Nephron progenitor cell (in vitro differentiated cells): ENCODE results near the gene HPCAL1.

Experiments used
- DNase-seq: peaks from one replicate; pipeline ENCODE4 v3.0.0; 2021
- H3K27ac Mint-ChIP-seq: 2 replicates; pipeline ENCODE4 v1.8.0; 2021; ENCODE audit warnings: mild to moderate bottlenecking, moderate library complexity, mixed read lengths
- H3K27me3 Mint-ChIP-seq: 2 replicates; pipeline ENCODE4 v1.8.0; 2021; ENCODE audit warnings: mild to moderate bottlenecking, low read depth, mixed read lengths; ENCODE audit not compliant: poor library complexity
- H3K36me3 Mint-ChIP-seq: 2 replicates; pipeline ENCODE4 v1.8.0; 2021; ENCODE audit warnings: low read depth, mixed read lengths
- H3K4me1 Mint-ChIP-seq: 2 replicates; pipeline ENCODE4 v1.8.0; 2021; ENCODE audit warnings: mixed read lengths
- H3K4me3 Mint-ChIP-seq: 2 replicates; pipeline ENCODE4 v1.8.0; 2021; ENCODE audit warnings: mild to moderate bottlenecking, moderate library complexity, mixed read lengths
- H3K9me3 Mint-ChIP-seq: 2 replicates; pipeline ENCODE4 v1.8.0; 2021; ENCODE audit warnings: mild to moderate bottlenecking, moderate library complexity, mixed read lengths
- TF ChIP-seq, protein P1 (sequence below): fragments of 200-600 bp; sonication (generic); IDR thresholded peaks from 2 replicates; pipeline ENCODE4 v1.5.0; 2021; ENCODE audit warnings: antibody characterized with exemption

HPCAL1 gene

DNA sequence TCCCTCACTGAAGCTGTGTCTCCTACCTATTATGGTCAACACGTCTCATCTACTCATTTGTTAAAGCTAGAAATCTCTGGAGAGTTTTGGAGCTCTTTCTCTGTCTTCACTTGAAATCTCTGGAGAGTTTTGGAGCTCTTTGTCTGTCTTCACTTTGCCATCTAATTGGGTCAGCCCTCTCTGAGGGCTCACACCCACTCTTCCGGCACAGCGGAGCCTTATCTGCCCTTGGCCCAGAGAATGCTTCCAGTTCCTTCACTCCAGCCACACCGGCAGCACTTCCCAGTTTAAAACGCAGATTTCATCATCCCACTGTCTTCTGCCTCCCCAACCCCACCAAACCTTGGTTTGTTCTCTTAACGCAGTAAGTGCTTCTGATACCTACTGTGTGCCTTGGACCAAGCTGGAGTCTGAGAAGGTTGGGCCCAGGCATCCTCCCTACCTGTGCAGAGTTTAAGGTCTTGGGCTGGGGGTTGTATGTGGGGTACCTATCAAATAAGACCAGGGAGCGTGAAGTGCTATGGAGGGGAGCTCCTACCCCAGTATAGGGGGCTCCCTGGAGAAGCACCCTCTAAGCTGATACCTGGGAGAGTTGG is 5.0 kb downstream of the HPCAL1 start:
- TF ChIP-seq, protein P1, sequence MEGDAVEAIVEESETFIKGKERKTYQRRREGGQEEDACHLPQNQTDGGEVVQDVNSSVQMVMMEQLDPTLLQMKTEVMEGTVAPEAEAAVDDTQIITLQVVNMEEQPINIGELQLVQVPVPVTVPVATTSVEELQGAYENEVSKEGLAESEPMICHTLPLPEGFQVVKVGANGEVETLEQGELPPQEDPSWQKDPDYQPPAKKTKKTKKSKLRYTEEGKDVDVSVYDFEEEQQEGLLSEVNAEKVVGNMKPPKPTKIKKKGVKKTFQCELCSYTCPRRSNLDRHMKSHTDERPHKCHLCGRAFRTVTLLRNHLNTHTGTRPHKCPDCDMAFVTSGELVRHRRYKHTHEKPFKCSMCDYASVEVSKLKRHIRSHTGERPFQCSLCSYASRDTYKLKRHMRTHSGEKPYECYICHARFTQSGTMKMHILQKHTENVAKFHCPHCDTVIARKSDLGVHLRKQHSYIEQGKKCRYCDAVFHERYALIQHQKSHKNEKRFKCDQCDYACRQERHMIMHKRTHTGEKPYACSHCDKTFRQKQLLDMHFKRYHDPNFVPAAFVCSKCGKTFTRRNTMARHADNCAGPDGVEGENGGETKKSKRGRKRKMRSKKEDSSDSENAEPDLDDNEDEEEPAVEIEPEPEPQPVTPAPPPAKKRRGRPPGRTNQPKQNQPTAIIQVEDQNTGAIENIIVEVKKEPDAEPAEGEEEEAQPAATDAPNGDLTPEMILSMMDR: no peak
- Mint-ChIP-seq H3K36me3 (no peaks in the 10 kb centered on the region), H3K4me3 (no peak overlapping the region), H3K27me3 (peaks cover 64% of the 10 kb centered on the region), H3K9me3 (no peaks in the 10 kb centered on the region), H3K27ac (no peak overlapping the region), H3K4me1 (peaks cover 26% of the 10 kb centered on the region)
- DNase-seq: no peak

DNA sequence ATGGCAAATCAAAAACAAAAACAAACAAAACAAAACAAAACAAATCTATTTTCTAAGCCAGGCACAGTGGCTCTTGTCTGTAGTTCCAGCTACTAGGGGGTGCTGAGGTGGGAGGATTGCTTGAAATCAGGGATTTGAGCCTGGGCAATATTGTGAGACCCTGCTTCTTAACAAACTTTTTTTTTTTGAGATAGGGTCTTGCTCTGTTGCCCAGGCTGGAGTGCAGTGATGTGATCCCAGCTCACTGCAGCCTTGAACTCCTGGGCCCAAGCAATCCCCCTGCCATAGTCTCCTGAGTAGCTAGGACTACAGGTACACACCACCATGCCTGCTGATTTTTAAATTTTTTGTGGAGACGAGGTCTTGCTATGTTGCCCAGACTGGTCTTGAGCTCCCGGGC is 6.2 kb downstream of the HPCAL1 start:
- Mint-ChIP-seq H3K4me1 (peaks cover 19% of the 10 kb centered on the region), H3K4me3 (no peak overlapping the region), H3K27ac (no peak overlapping the region), H3K36me3 (no peaks in the 10 kb centered on the region), H3K27me3 (peaks cover 56% of the 10 kb centered on the region), H3K9me3 (no peaks in the 10 kb centered on the region)
- DNase-seq: no peak
- TF ChIP-seq, protein P1: no peak

DNA sequence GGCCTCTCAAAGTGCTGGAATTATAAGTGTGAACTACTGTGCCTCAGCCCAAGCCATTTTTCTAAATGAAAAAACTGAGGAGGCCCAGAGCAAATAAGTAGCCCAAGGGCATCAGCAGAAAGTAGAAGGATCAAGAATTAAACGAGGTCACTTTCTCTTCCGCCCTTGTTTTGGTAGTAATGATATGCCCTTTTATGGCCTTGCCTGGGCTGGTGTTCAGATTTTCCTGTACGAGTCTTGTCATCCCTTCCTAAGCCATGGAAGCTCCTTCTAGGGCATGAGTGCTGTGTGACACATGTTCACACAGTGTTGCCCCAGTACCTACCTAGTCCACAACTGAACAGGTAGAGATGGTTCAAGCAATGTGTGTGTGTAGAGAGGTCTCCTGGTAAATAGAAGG is 6.6 kb downstream of the HPCAL1 start:
- Mint-ChIP-seq H3K4me3 (no peak overlapping the region), H3K27ac (no peak overlapping the region), H3K4me1 (peaks cover 16% of the 10 kb centered on the region), H3K27me3 (peaks cover 52% of the 10 kb centered on the region), H3K36me3 (no peaks in the 10 kb centered on the region), H3K9me3 (no peaks in the 10 kb centered on the region)
- TF ChIP-seq, protein P1: no peak
- DNase-seq: no peak

DNA sequence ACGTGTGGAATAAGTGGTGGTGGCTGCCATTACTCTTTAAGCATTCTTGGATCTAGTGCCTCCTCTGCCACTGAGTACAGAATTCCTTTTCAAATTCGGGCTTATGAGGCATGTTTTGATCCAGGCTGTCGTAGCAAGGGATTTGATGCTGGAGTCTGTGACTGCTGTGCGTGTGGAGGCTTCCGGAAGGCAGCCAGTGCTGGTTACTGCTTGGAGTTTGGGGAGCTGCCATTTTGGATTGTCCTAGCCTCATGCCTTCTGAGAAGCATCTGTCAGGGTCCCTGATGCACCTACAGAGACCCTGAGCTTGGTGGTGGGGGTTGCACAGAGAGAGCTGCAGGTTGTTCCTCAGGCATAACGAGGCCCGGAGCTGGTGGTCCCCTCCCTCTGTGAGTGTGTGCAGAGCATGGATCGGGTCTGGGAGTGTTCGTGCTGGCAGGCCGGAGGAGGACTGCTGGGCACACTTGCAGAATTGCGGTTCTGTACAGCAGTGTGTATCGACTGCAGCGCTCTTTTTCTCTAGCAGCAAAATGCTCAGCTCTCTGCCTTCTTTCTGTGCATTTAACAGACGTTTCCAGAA is 7.7 kb downstream of the HPCAL1 start:
- no peak for DNase-seq
- Mint-ChIP-seq H3K9me3 (no peaks in the 10 kb centered on the region), H3K4me1 (peaks cover 9% of the 10 kb centered on the region), H3K27ac (no peak overlapping the region), H3K27me3 (peaks cover 41% of the 10 kb centered on the region), H3K36me3 (no peaks in the 10 kb centered on the region), H3K4me3 (no peak overlapping the region)
- TF ChIP-seq, protein P1: no peak

DNA sequence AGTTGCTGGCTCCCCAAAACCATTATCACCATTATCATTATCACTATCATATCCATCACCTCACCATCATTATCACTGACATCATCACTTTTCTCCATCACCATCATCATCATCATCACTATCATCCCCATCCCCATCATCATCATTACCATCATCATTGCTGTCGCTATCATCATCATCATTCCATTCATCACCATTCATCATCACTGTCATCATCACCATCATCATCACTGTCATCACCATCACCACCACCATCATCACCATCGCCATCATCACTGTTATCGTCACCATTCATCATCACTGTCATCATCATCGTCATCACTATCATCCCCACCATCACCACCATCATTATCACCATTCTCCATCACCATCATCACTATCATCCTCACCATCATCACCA is 9.0 kb downstream of the HPCAL1 start:
- no peak overlapping the region for H3K4me3 Mint-ChIP-seq
- no peaks in the 10 kb centered on the region for H3K9me3 Mint-ChIP-seq
- H3K4me1 Mint-ChIP-seq: no peaks in the 10 kb centered on the region
- DNase-seq: no peak
- H3K27ac Mint-ChIP-seq: no peak overlapping the region
- TF ChIP-seq, protein P1: no peak
- peaks cover 27% of the 10 kb centered on the region for H3K27me3 Mint-ChIP-seq
- H3K36me3 Mint-ChIP-seq: no peaks in the 10 kb centered on the region

DNA sequence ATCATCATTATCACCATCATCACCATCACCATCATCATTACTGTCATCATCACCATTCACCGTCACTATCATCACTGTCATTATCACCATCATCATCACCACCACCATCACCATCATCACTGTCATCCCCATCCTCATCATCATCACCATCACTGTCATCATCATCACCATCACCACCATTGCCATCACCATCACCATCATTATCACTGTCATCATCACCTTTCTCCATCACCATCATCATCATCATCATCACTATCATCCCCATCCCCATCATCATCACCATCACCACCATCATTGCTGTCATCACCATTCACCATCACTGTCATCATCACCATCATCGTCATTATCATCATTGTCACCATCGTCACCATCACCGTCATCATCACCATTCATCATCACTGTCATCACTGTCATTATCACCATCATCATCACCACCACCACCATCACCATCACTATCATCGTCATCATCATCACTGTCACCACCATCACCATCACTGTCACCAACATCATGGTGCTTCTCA is 9.8 kb downstream of the HPCAL1 start:
- no peak overlapping the region for H3K4me3 Mint-ChIP-seq
- TF ChIP-seq, protein P1: no peak
- H3K9me3 Mint-ChIP-seq: no peaks in the 10 kb centered on the region
- H3K27ac Mint-ChIP-seq: no peak overlapping the region
- DNase-seq: no peak
- peaks cover 20% of the 10 kb centered on the region for H3K27me3 Mint-ChIP-seq
- H3K36me3 Mint-ChIP-seq: no peaks in the 10 kb centered on the region
- H3K4me1 Mint-ChIP-seq: no peaks in the 10 kb centered on the region
